ENCODE data around the gene FEM1C. TPM values are rescaled to one million over a fixed set of nuclear protein-coding genes. Genes with fewer than 3 reads are reported as not detected.
A peak's percentile ranks its signal among the peaks of the same experiment; 100 is the strongest.

FEM1C gene
- total RNA-seq, 4 donors from 2014 or later, result 17.3 to 31.9 (median 28.2) TPM

DNA sequence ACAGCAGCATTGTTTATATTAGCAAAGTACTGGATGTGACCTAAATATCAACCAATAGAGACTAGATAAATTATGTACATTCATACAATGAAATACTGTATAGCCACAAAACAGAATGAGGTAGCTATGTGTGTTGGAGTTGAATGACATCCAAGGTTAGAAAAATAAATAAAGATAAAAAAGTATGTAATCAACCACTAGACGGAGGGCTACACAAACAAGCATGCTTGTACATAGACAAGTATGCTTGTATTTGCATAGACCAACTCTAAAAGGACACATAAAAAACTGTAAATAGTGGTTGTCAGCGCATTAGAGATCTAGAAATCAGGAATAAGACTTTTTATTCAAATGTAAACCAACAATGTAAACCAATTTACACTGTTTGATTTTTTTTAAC is 3.0 kb downstream of the FEM1C start:
- Histone ChIP-seq H3K27ac (peak overlapping the region in 1 of 4 donors; percentile 97), H3K9me3 (no peaks in the 10 kb centered on the region), H3K4me1 (peaks cover 0 to 36% (median 9%) of the 10 kb centered on the region in 4 donors), H3K4me3 (peak overlapping the region in 3 of 4 donors; percentile 71 to 81 (median 72)), H3K36me3 (peaks cover 0 to 9% (median 0%) of the 10 kb centered on the region in 3 donors), H3K27me3 (no peaks in the 10 kb centered on the region)
- no peak for TF ChIP-seq POLR2A (IDR thresholded peaks at IDR 0.05)
- TF ChIP-seq, protein P1, sequence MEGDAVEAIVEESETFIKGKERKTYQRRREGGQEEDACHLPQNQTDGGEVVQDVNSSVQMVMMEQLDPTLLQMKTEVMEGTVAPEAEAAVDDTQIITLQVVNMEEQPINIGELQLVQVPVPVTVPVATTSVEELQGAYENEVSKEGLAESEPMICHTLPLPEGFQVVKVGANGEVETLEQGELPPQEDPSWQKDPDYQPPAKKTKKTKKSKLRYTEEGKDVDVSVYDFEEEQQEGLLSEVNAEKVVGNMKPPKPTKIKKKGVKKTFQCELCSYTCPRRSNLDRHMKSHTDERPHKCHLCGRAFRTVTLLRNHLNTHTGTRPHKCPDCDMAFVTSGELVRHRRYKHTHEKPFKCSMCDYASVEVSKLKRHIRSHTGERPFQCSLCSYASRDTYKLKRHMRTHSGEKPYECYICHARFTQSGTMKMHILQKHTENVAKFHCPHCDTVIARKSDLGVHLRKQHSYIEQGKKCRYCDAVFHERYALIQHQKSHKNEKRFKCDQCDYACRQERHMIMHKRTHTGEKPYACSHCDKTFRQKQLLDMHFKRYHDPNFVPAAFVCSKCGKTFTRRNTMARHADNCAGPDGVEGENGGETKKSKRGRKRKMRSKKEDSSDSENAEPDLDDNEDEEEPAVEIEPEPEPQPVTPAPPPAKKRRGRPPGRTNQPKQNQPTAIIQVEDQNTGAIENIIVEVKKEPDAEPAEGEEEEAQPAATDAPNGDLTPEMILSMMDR (IDR thresholded peaks at IDR 0.05), result no peak
- DNase-seq, result no peak

DNA sequence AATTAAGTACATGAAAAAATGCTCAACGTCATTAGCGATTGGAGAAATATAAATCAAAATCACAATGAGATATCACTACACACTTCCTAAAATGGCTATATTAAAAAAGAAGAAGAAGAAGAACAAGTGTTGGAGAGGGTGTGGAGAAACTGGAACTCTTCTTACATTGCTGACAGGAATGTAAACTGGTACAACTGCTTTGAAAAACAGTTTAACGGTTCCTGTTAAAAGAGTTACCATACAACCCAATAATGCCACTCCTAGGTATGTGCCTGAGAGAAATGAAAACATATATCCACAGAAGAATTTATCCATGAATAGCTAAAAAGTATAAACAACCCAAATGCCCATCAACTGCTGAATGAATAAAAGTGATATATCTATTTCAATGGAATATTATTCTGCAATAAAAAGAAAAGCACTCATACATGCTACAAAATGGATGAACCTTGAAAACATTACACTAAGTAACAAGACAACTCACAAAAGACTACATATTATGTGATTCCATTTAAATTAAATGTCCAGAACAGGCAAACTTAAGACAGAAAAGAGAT is 9.0 kb downstream of the FEM1C start:
- DNase-seq, result no peak
- no peaks in the 10 kb centered on the region for H3K27me3 ChIP-seq
- TF ChIP-seq, protein P1 (IDR thresholded peaks at IDR 0.05), result no peak
- no peak for TF ChIP-seq POLR2A (IDR thresholded peaks at IDR 0.05)
- no peaks in the 10 kb centered on the region for H3K9me3 ChIP-seq
- peaks cover 0 to 68% (median 7%) of the 10 kb centered on the region in 4 donors for H3K4me1 ChIP-seq
- peaks cover 0 to 12% (median 0%) of the 10 kb centered on the region in 3 donors for H3K36me3 ChIP-seq
- H3K27ac ChIP-seq, result no peak overlapping the region
- H3K4me3 ChIP-seq, result no peak overlapping the region

DNA sequence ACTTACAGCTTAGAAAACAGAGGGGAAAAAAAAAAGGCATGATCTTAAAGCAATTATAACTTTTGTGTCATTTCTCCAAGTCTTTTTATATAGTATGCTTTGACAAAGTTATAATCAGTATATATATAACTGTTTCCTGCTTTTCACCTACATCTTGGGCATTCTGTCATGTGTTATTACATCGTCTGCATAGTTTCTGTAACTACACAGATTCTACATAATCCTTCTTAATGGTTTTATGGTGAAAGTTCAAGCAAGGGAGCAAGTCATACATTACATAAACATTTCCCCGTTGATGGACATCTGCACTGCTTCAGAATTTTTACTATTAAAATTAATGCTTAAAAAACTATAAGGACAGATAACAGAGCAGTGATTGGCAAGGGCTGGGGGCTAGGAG is 12.1 kb downstream of the FEM1C start:
- Histone ChIP-seq H3K27ac (no peak overlapping the region), H3K4me1 (peaks cover 0 to 49% (median 4%) of the 10 kb centered on the region in 4 donors), H3K36me3 (peaks cover 0 to 27% (median 0%) of the 10 kb centered on the region in 3 donors), H3K27me3 (no peaks in the 10 kb centered on the region), H3K9me3 (no peaks in the 10 kb centered on the region), H3K4me3 (no peak overlapping the region)
- TF ChIP-seq POLR2A (IDR thresholded peaks at IDR 0.05), result no peak
- TF ChIP-seq, protein P1 (IDR thresholded peaks at IDR 0.05), result no peak
- DNase-seq, result no peak

DNA sequence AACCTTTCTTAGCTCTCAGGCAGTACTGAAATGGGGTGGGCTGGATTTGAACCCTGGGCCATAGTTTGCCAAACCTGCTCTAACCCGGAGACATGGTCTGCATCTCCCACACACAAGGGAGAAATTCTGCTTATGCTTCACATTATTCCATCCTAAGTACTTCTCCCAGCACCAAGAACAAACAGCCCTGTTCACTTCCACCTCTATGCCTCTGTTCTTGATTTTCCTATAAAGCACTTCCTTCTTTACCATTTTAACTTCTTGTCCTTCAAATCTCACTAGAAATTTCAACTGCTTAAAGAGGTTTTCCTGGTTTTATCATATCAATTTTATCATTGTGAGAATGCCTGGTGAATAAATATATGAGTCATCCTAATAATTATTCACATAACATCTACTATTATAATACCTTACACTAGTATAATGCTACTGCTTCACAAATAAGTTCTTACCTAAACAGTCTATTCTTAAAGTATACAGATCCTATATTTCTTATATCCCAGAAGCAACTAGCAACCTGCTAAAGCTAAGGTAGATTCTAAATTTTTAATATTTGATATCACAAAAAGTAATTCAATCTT is 12.7 kb downstream of the FEM1C start:
- no peaks in the 10 kb centered on the region for H3K27me3 ChIP-seq
- no peaks in the 10 kb centered on the region for H3K9me3 ChIP-seq
- H3K27ac ChIP-seq, result peak overlapping the region in 1 of 4 donors; percentile 36
- TF ChIP-seq POLR2A (IDR thresholded peaks at IDR 0.05), result no peak
- TF ChIP-seq, protein P1 (IDR thresholded peaks at IDR 0.05), result no peak
- no peak overlapping the region for H3K4me3 ChIP-seq
- no peak for DNase-seq
- H3K4me1 ChIP-seq, result peaks cover 0 to 43% (median 2%) of the 10 kb centered on the region in 4 donors
- H3K36me3 ChIP-seq, result peaks cover 0 to 27% (median 0%) of the 10 kb centered on the region in 3 donors

DNA sequence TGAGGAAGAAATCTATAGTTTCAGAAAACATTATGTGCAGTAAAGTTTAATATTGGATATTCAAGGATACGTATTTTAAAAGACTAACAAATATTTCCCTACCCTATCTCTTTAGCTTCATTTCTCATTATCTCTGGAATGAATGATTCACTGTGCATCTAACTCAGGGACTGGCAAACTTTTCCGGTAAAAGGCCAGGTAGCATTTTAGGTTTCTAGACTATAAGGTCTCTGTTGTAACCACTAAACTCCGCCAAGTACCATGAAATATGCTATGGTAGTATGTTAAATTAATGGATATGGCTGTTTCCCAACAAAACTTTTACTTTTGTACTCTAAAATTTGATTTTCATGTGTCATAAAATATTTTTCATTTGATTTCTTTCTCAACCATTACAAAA is 13.2 kb downstream of the FEM1C start:
- no peak for TF ChIP-seq POLR2A (IDR thresholded peaks at IDR 0.05)
- TF ChIP-seq, protein P1 (IDR thresholded peaks at IDR 0.05), result no peak
- Histone ChIP-seq H3K4me1 (peaks cover 0 to 38% (median under 1%) of the 10 kb centered on the region in 4 donors), H3K36me3 (peaks cover 0 to 26% (median 0%) of the 10 kb centered on the region in 3 donors), H3K9me3 (no peaks in the 10 kb centered on the region), H3K4me3 (no peak overlapping the region), H3K27ac (no peak overlapping the region), H3K27me3 (no peaks in the 10 kb centered on the region)
- DNase-seq, result no peak
